PC-9 (cell line): Measurements from ENCODE around the gene RAB8A. TPM values are rescaled to one million over a fixed set of nuclear protein-coding genes. Genes with fewer than 3 reads are reported as not detected.

Source experiments
- BruUV-seq: library from RNA; stranded (reverse); fragments of 400-500 nt; replicated peaks from 2 replicates; lab custom pipeline; 2021; lab: Mats Ljungman, UMichigan
- CTCF ChIA-PET: fragments of 300-600 bp; sonication (Branson Sonifier 250); formaldehyde crosslinking; loops from one replicate; lab custom pipeline; 2022; ENCODE audit warnings: antibody characterized with exemption; lab: Charles Lee
- POLR2A ChIA-PET: fragments of 300-600 bp; sonication (Branson Sonifier 250); formaldehyde crosslinking; loops from one replicate; lab custom pipeline; 2022; ENCODE audit warnings: antibody characterized with exemption; ENCODE audit not compliant: unreplicated experiment; lab: Charles Lee
- DNase-seq, 2 experiments: peaks; one replicate each; pipeline versions ENCODE4 v3.0.0 to v3.0.0-alpha.2; 2015 to 2022; ENCODE audit warnings: mixed read lengths in 1 of 2
- H2AFZ ChIP-seq: fragments of 200-600 bp; sonication (generic); 2 replicates; pipeline ENCODE4 v1.8.1; 2017; ENCODE audit warnings: antibody characterized with exemption
- H3F3A ChIP-seq: fragments of 200-600 bp; sonication (generic); 2 replicates; pipeline ENCODE4 v1.8.1; 2017; ENCODE audit warnings: antibody characterized with exemption, mild to moderate bottlenecking, low read depth; ENCODE audit not compliant: insufficient read depth
- H3K27ac ChIP-seq: fragments of 200-600 bp; sonication (generic); 2 replicates; pipeline ENCODE4 v1.6.1; 2016; ENCODE audit warnings: mixed run types
- H3K27me3 ChIP-seq: fragments of 200-600 bp; sonication (generic); 2 replicates; pipeline ENCODE4 v1.6.1; 2016; ENCODE audit warnings: low read depth, mixed run types; ENCODE audit not compliant: insufficient read depth
- H3K36me3 ChIP-seq: fragments of 200-600 bp; sonication (generic); 2 replicates; pipeline ENCODE4 v1.6.1; 2016; ENCODE audit warnings: low read depth, mixed run types
- H3K4me1 ChIP-seq: fragments of 200-600 bp; sonication (generic); replicated peaks from 2 replicates; pipeline ENCODE4 v1.6.1; 2016; ENCODE audit warnings: mixed run types; ENCODE audit not compliant: insufficient read depth
- H3K4me2 ChIP-seq: fragments of 200-600 bp; sonication (generic); 2 replicates; pipeline ENCODE4 v1.6.1; 2017; ENCODE audit warnings: mixed run types
- H3K4me3 ChIP-seq: fragments of 200-600 bp; sonication (generic); 2 replicates; pipeline ENCODE4 v1.6.1; 2016; ENCODE audit warnings: mixed run types
- H3K79me2 ChIP-seq: fragments of 200-600 bp; sonication (generic); 2 replicates; pipeline ENCODE4 v1.6.1; 2017; ENCODE audit warnings: low read depth, mixed run types
- H3K9me2 ChIP-seq: fragments of 200-600 bp; sonication (generic); 2 replicates; pipeline ENCODE4 v1.8.1; 2017; ENCODE audit warnings: mild to moderate bottlenecking; ENCODE audit not compliant: insufficient read depth
- H3K9me3 ChIP-seq: fragments of 200-600 bp; sonication (generic); 2 replicates; pipeline ENCODE4 v1.8.1; 2016; ENCODE audit warnings: low read depth; ENCODE audit not compliant: insufficient read depth
- H4K20me1 ChIP-seq: fragments of 200-600 bp; sonication (generic); 2 replicates; pipeline ENCODE4 v1.8.1; 2017; ENCODE audit not compliant: insufficient read depth
- CTCF ChIP-seq: fragments of 200-600 bp; sonication (generic); conservative IDR thresholded peaks from 2 replicates; pipeline ENCODE4 v1.6.1; 2017; ENCODE audit warnings: mixed run types, antibody characterized with exemption, mild to moderate bottlenecking, moderate library complexity
- EZH2 ChIP-seq: fragments of 200-600 bp; sonication (generic); IDR thresholded peaks from 2 replicates; pipeline ENCODE4 v1.8.0; 2017; ENCODE audit warnings: antibody characterized with exemption, low read depth
- intact Hi-C: fragments of 100-400 bp; cut with micrococcal nuclease; formaldehyde crosslinking; loops from one replicate; pipeline ENCODE4 v1.10.0; 2022; ENCODE audit not compliant: unreplicated experiment
- total RNA-seq: library from RNA; stranded (reverse); gene quantifications from 2 replicates; pipeline ENCODE4 v1.2.3, GENCODE V29; 2021

The RAB8A gene
- total RNA-seq, 1 experiment from 2014 or later = 104 TPM

DNA sequence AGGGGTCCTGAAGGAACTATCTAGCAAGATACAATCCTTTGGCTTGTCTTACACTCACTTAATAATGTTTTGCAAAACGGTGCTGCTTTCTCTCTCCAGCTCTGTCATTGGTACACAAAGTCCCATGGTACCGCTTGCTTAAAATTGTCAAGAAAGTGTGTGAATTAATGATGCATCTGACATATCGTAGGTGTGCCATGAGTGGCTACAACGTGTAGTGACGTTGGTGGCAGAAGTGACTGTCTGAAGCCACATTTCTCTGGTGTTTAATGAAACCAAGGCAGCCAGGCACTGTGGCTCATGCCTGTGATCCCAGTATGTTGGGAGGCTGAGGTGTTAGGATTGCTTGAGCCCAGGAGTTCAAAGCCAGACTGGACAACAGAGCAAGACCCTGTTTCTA lies 34.4 kb downstream of the RAB8A start:
- no TSS peak for BruUV-seq
- Histone ChIP-seq H3K4me3 (no peak overlapping the region), H3K27ac (no peak overlapping the region), H3K36me3 (no peaks in the 10 kb centered on the region), H3K4me1 (peaks cover 30% of the 10 kb centered on the region), H2AFZ (no peak overlapping the region), H3K27me3 (no peaks in the 10 kb centered on the region), H4K20me1 (no peaks in the 10 kb centered on the region), H3K4me2 (no peak overlapping the region), H3K79me2 (no peaks in the 10 kb centered on the region), H3F3A (peaks cover 33% of the 10 kb centered on the region; the same call in 1 of the 2 replicates), H3K9me3 (no peaks in the 10 kb centered on the region), H3K9me2 (no peaks in the 10 kb centered on the region)
- intact Hi-C loops = no loop called here
- POLR2A ChIA-PET = interaction anchor here (0.6 kb wide), 1 partner anchor 179 kb away, joined by 4 read pairs; no protein-coding TSS in a partner anchor
- DNase-seq = no peak
- TF ChIP-seq CTCF (no peak), EZH2 (no peak)
- CTCF ChIA-PET = no interaction called here

GRCh38 chr19:16148443-16149229 lies 36.9 kb downstream of the RAB8A start:
- no peak for TF ChIP-seq CTCF
- no peak for TF ChIP-seq EZH2
- no peaks in the 10 kb centered on the region for H3K9me2 ChIP-seq
- H3K4me3 ChIP-seq = no peak overlapping the region
- H3K27ac ChIP-seq = no peak overlapping the region
- H3K4me1 ChIP-seq = peaks cover 14% of the 10 kb centered on the region
- no peak overlapping the region for H2AFZ ChIP-seq
- POLR2A ChIA-PET = no interaction called here
- H3K27me3 ChIP-seq = no peaks in the 10 kb centered on the region
- peaks cover 42% of the 10 kb centered on the region; the same call in 1 of the 2 replicates for H3F3A ChIP-seq
- H3K4me2 ChIP-seq = no peak overlapping the region
- no peaks in the 10 kb centered on the region for H3K36me3 ChIP-seq
- H4K20me1 ChIP-seq = no peaks in the 10 kb centered on the region
- no TSS peak for BruUV-seq
- no peaks in the 10 kb centered on the region for H3K9me3 ChIP-seq
- H3K79me2 ChIP-seq = no peaks in the 10 kb centered on the region
- CTCF ChIA-PET = no interaction called here
- intact Hi-C loops = no loop called here
- no peak for DNase-seq

DNA sequence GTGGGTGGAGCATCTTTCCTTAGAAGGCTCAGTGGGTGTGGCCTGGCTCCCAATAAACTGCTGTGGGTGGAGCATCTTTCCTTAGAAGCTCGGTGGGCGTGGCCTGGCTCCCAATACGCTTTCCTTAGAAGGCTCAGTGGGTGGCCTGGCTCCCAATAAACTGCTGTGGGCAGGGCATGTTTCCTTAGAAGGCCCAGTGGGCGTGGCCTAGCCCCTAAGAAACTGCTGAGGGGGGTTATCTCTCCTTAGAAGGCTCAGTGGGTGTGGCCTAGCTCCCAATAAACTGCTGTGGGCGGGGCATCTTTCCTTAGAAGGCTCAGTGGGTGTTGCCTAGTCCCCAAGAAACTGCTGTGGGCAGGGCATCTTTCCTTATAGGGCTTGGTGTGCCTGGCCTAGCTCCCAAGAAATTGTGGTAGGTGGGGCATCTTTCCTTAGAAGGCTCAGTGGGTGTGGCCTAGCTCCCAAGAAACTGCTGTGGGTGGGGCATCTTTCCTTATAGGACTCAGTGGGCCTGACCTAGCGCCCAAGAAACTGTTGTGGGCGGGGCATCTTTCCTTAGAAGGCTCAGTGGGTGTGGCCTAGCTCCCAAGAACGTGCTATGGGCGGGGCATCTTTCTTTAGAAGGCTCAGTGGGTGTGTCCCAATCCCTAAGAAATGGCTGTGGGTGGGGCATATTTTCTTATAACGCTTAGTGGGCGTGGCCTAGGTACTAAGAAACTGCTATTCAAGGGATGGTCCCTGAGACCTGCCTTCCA lies 42.1 kb downstream of the RAB8A start:
- Histone ChIP-seq H4K20me1 (no peaks in the 10 kb centered on the region), H3K79me2 (no peaks in the 10 kb centered on the region), H3K9me3 (no peaks in the 10 kb centered on the region), H3K9me2 (no peaks in the 10 kb centered on the region), H3K36me3 (no peaks in the 10 kb centered on the region), H3K4me1 (no peaks in the 10 kb centered on the region), H3K27ac (no peak overlapping the region), H3K4me3 (no peak overlapping the region), H3F3A (peaks cover 34% of the 10 kb centered on the region; the same call in 1 of the 2 replicates), H3K27me3 (no peaks in the 10 kb centered on the region), H3K4me2 (no peak overlapping the region), H2AFZ (no peak overlapping the region)
- intact Hi-C loops = no loop called here
- TF ChIP-seq CTCF (no peak), EZH2 (no peak)
- BruUV-seq = no TSS peak
- peak in 1 of 2 experiments; percentile 40 for DNase-seq
- POLR2A ChIA-PET = interaction anchor here (0.6 kb wide), 1 partner anchor 114 kb away, joined by 5 read pairs; no protein-coding TSS in a partner anchor
- CTCF ChIA-PET = interaction anchor here (0.5 kb wide), 1 partner anchor 86 kb away, joined by 3 read pairs; no protein-coding TSS in a partner anchor
